HUES48 (cell line): ENCODE data around the gene ACTR1B.
A peak's percentile ranks its signal among the peaks of the same experiment; 100 is the strongest.
"Not testable (repeated sequence)": the region's sequence is repeated elsewhere in the genome, so short reads cannot be mapped to it uniquely, and the experiment has no call there.

Experiments used
- H3K27ac ChIP-seq: one replicate; pipeline ENCODE4 v1.7.0; 2013; ENCODE audit warnings: low read depth, low read length, inconsistent platforms
- H3K27me3 ChIP-seq: 2 replicates; pipeline ENCODE4 v1.6.1; 2013; ENCODE audit warnings: mild to moderate bottlenecking, low read length; ENCODE audit not compliant: control insufficient read depth, insufficient read depth
- H3K36me3 ChIP-seq: 2 replicates; pipeline ENCODE4 v1.6.1; 2013; ENCODE audit warnings: low read length; ENCODE audit not compliant: control insufficient read depth, insufficient read depth
- H3K4me1 ChIP-seq: 2 replicates; pipeline ENCODE4 v1.6.1; 2013; ENCODE audit warnings: mild to moderate bottlenecking, low read length; ENCODE audit not compliant: control insufficient read depth, insufficient read depth
- H3K4me3 ChIP-seq: 2 replicates; pipeline ENCODE4 v1.5.1; 2013; ENCODE audit warnings: mild to moderate bottlenecking, low read depth, low read length
- H3K9ac ChIP-seq: 2 replicates; pipeline ENCODE4 v1.6.1; 2013; ENCODE audit warnings: mild to moderate bottlenecking, low read depth, low read length, moderate library complexity
- H3K9me3 ChIP-seq: 2 replicates; pipeline ENCODE4 v1.6.1; 2013; ENCODE audit warnings: low read length; ENCODE audit not compliant: control insufficient read depth, insufficient read depth

Gene ACTR1B

DNA sequence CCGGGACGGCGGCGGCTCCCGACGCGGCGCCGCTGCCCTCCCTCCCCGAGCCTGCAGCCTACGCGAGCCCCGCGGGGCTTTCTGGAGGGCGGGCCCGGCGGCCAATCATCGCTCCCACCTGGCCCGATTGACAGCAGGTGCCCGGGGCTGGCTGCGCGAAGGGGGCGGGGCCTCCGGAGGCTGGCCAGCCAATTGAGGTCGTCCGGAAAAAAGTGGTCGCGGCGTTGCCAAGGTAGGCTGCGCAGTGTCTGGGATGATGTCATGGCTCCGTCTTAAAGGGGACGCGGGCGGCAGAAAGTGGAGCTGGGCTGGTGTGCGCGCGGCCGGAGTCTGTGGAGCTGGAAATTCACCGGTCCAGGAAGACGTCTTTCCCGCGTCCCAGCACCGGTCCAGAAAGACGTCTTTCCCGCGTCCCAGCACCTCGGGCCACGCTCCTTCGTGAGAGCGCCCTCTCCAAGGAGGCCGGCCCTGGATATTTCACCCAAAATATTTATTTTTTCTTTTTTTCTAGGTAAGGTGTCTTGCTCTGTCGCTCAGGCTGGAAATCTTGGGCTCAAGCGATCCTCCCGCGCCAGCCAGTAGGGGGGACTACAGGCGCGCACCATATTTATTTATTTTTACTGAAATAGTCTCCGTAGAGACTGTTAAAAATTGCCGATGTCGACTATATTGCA, at the start of gene ACTR1B:
Gene ACTR1B (minus strand): TSS at position 83 of the 674 bp plus-strand sequence. CDS start 154 bp downstream, outside the sequence.
- Histone ChIP-seq H3K4me1 (peaks cover 17% of the 10 kb centered on the region; the same call in 1 of the 2 replicates), H3K9me3 (no peaks in the 10 kb centered on the region), H3K9ac (peak within 1 kb of the TSS; percentile 97), H3K27ac (peak within 1 kb of the TSS; percentile 91), H3K36me3 (peaks cover 15% of the 10 kb centered on the region), H3K27me3 (no peaks in the 10 kb centered on the region), H3K4me3 (peak within 1 kb of the TSS; percentile 87)

DNA sequence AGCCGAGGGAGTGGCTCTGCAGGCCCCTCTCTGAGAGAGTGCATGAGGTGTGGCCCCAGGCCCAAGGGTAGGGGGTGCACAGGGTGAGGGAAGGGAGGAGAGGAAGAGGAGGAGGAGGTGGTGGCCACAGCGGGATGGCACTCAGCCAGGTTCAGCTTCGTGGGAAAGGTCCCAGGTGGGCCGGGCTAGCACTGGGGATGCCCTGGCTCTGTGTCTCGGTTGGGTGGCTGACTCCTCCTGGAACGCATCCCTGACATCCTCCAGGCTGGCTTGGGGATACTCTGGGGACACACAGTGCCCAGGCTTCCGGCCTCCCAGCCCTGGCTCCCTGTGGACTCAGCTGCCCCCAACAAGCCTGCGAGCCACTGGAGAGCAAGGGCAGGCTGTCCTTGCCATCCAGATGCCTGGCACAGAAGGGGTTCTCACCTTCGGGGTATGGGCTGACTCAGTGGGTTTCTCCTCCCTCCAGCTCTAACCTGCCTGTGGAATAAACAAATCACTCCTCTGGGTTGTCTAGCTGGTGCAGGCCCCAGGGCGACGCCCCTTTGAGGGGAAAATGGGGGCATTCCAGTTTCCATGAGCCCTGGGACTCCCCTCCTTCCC, 49.0 kb upstream of the ACTR1B start:
- Histone ChIP-seq H3K36me3 (no peaks in the 10 kb centered on the region), H3K4me1 (no peaks in the 10 kb centered on the region), H3K27me3 (no peaks in the 10 kb centered on the region), H3K9ac (no peak overlapping the region), H3K4me3 (no peak overlapping the region), H3K27ac (no peak overlapping the region), H3K9me3 (no peaks in the 10 kb centered on the region)

- not testable (repeated sequence) for H3K27me3 ChIP-seq, H3K36me3 ChIP-seq, H3K27ac ChIP-seq, H3K9me3 ChIP-seq, H3K9ac ChIP-seq, H3K4me1 ChIP-seq, H3K4me3 ChIP-seq
These were observed 48.3 kb upstream of the ACTR1B start for GRCh38 chr2:97712175-97712574.

- no peak overlapping the region for H3K4me3 ChIP-seq
- no peak overlapping the region for H3K9ac ChIP-seq
- H3K9me3 ChIP-seq = no peaks in the 10 kb centered on the region
- H3K4me1 ChIP-seq = no peaks in the 10 kb centered on the region
- H3K27ac ChIP-seq = peak overlapping the region; percentile 54
- no peaks in the 10 kb centered on the region for H3K27me3 ChIP-seq
- no peaks in the 10 kb centered on the region for H3K36me3 ChIP-seq
These were observed 47.5 kb upstream of the ACTR1B start for GRCh38 chr2:97711394-97711711.

DNA sequence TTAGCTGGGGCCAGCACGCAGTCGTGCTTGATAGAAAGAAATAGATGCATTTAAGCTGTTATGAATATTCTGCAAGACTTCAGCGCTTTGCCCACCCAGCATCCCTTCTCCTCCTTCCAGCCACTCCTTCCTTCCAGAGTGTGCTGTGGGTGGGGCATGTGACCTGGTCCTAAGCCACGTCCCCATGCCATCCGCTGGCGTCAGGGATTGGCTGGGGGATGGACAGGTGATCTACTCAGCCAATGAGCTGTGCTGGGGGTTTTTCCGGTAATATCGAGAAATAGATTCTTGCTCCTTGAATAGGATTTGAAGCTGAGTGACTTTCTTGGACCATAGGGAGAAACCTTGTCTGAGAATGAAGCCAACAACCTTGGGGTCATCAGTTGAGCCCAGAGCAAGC, 44.8 kb upstream of the ACTR1B start:
- Histone ChIP-seq H3K36me3 (no peaks in the 10 kb centered on the region), H3K27ac (no peak overlapping the region), H3K27me3 (no peaks in the 10 kb centered on the region), H3K9me3 (no peaks in the 10 kb centered on the region), H3K9ac (no peak overlapping the region), H3K4me3 (no peak overlapping the region), H3K4me1 (no peaks in the 10 kb centered on the region)

DNA sequence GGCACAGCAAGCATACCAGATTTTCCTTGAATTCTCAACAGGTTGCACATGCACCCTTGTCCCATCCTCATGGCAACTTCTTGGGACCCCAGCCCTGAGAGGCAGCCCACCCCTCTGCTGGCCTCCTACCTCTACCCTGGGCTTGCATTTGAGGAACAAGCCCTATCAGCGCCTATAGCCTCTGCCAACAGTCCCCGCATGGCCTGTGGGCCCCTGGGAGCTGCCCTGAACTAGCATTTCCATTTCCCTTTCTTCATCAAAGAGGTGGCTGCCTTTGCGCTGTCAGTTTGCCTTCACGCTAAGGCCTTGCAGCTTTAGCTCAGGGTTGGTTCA, 44.2 kb upstream of the ACTR1B start:
- Histone ChIP-seq H3K4me1 (no peaks in the 10 kb centered on the region), H3K9me3 (no peaks in the 10 kb centered on the region), H3K9ac (no peak overlapping the region), H3K36me3 (no peaks in the 10 kb centered on the region), H3K27ac (no peak overlapping the region), H3K27me3 (no peaks in the 10 kb centered on the region), H3K4me3 (no peak overlapping the region)

DNA sequence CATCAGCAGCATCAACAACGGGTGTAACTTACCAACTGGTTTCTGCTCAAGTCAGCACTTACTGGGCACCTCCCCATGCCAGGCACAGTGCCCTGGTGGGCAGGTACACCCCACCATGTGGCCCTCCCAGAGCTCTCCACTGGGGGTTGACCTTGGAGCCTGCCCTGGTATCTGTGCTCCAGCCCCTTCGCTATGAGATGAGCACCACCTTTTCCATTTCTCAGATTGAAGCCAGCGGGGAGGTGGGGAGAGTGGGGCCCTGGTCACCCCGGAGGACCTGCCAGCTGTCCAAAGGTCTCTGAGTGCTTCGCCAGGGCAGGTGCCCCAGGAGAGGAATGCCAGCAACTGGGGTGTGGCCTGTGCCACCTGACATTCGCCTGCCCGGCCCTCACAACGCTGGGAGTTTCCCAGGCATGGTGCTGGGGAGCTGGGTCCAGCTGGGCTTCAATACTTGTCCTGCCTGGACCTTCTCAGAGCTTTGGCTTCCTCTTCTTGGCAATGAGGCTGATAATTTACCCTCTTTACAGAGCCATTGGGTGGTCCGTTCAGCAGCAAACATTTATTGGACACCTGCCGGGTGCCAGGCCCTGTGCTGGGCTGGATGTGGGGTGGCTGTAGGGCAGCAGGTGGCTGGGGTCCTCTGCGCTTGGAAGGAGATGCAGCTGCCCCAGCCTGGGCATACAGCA, 43.7 kb upstream of the ACTR1B start:
- Histone ChIP-seq H3K4me3 (no peak overlapping the region), H3K9me3 (no peaks in the 10 kb centered on the region), H3K27me3 (no peaks in the 10 kb centered on the region), H3K4me1 (no peaks in the 10 kb centered on the region), H3K27ac (no peak overlapping the region), H3K9ac (no peak overlapping the region), H3K36me3 (no peaks in the 10 kb centered on the region)

DNA sequence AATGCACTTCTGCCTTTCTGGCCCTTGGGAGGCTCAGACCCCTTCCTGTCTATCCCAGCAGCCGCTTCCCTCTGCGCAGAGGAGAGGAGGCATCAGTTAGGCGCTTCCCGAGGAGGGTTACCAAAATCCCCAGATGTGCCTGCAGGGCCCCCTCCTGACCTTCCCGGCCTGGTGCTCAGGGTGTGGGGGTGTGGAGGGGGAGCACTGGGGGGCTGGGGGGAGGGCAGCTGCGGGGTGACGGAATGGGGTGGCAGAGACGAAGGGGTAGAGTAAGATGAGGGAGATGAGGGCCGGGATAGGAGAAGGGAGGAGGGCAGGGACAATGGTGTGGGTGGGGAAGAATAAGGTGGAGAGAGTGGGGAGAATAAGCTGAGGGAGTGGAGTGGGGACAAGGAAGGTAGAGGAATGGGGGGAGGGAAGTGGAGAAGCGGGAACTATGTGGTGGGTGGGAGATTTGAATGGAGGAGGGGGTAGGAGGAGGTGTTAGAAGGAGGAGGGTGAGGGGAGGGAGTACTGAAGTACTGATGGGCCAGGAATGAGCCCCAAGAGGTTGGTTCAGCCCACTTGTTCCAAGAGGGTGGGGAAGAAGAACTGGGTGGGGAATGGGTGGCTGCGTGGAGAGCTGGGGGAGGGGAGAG, 43.0 kb upstream of the ACTR1B start:
- H3K9ac ChIP-seq = no peak overlapping the region
- no peaks in the 10 kb centered on the region for H3K27me3 ChIP-seq
- H3K4me1 ChIP-seq = no peaks in the 10 kb centered on the region
- H3K36me3 ChIP-seq = no peaks in the 10 kb centered on the region
- no peak overlapping the region for H3K4me3 ChIP-seq
- H3K27ac ChIP-seq = no peak overlapping the region
- no peaks in the 10 kb centered on the region for H3K9me3 ChIP-seq

DNA sequence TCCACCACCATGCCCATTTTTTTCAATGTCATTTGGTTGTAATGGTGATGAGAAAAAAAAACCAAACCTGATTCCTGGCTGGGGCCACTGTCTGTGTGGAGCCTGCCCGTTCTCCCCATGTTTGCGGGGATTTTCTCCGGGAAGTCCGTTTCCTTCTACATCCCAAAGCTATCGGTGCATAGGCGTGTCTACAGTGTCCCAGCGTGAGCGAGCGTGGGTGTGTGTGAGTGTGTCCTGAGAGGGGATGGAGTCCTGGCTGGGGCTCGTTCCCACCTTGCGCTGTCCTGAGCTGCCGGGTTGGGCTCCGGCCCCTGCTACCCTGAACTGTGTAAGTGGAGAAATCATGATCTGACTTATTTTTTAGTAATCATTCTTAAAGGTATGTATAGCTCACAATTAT, 42.3 kb upstream of the ACTR1B start:
- Histone ChIP-seq H3K4me3 (no peak overlapping the region), H3K27ac (no peak overlapping the region), H3K36me3 (no peaks in the 10 kb centered on the region), H3K27me3 (no peaks in the 10 kb centered on the region), H3K4me1 (no peaks in the 10 kb centered on the region), H3K9ac (no peak overlapping the region), H3K9me3 (no peaks in the 10 kb centered on the region)

GRCh38 chr2:97704989-97705388, 41.1 kb upstream of the ACTR1B start:
- no peak overlapping the region for H3K9ac ChIP-seq
- no peak overlapping the region for H3K27ac ChIP-seq
- no peak overlapping the region for H3K4me3 ChIP-seq
- H3K36me3 ChIP-seq = no peaks in the 10 kb centered on the region
- no peaks in the 10 kb centered on the region for H3K9me3 ChIP-seq
- H3K27me3 ChIP-seq = no peaks in the 10 kb centered on the region
- peaks cover 3% of the 10 kb centered on the region; the same call in 1 of the 2 replicates for H3K4me1 ChIP-seq

GRCh38 chr2:97703741-97704140, 39.9 kb upstream of the ACTR1B start:
- Histone ChIP-seq H3K4me3 (no peak overlapping the region), H3K27ac (no peak overlapping the region), H3K27me3 (0 out of 2 replicates have a peak, but pooled peaks cover 4% of the 10 kb centered on the region), H3K9ac (no peak overlapping the region), H3K4me1 (peaks cover 3% of the 10 kb centered on the region; the same call in 1 of the 2 replicates), H3K36me3 (no peaks in the 10 kb centered on the region), H3K9me3 (no peaks in the 10 kb centered on the region)
